PC-9 (cell line): ENCODE results near the gene GPX5. TPM values are rescaled to one million over a fixed set of nuclear protein-coding genes. Genes with fewer than 3 reads are reported as not detected.

ENCODE experiments used
- BruUV-seq: library from RNA; stranded (reverse); fragments of 400-500 nt; replicated peaks from 2 replicates; lab custom pipeline; 2021; lab: Mats Ljungman, UMichigan
- CTCF ChIA-PET: fragments of 300-600 bp; sonication (Branson Sonifier 250); formaldehyde crosslinking; loops from one replicate; lab custom pipeline; 2022; ENCODE audit warnings: antibody characterized with exemption; lab: Charles Lee
- POLR2A ChIA-PET: fragments of 300-600 bp; sonication (Branson Sonifier 250); formaldehyde crosslinking; loops from one replicate; lab custom pipeline; 2022; ENCODE audit warnings: antibody characterized with exemption; ENCODE audit not compliant: unreplicated experiment; lab: Charles Lee
- DNase-seq, 2 experiments: peaks; one replicate each; pipeline versions ENCODE4 v3.0.0 to v3.0.0-alpha.2; 2015 to 2022; ENCODE audit warnings: mixed read lengths in 1 of 2
- H2AFZ ChIP-seq: fragments of 200-600 bp; sonication (generic); 2 replicates; pipeline ENCODE4 v1.8.1; 2017; ENCODE audit warnings: antibody characterized with exemption
- H3F3A ChIP-seq: fragments of 200-600 bp; sonication (generic); 2 replicates; pipeline ENCODE4 v1.8.1; 2017; ENCODE audit warnings: antibody characterized with exemption, mild to moderate bottlenecking, low read depth; ENCODE audit not compliant: insufficient read depth
- H3K27ac ChIP-seq: fragments of 200-600 bp; sonication (generic); 2 replicates; pipeline ENCODE4 v1.6.1; 2016; ENCODE audit warnings: mixed run types
- H3K27me3 ChIP-seq: fragments of 200-600 bp; sonication (generic); 2 replicates; pipeline ENCODE4 v1.6.1; 2016; ENCODE audit warnings: low read depth, mixed run types; ENCODE audit not compliant: insufficient read depth
- H3K36me3 ChIP-seq: fragments of 200-600 bp; sonication (generic); 2 replicates; pipeline ENCODE4 v1.6.1; 2016; ENCODE audit warnings: low read depth, mixed run types
- H3K4me1 ChIP-seq: fragments of 200-600 bp; sonication (generic); replicated peaks from 2 replicates; pipeline ENCODE4 v1.6.1; 2016; ENCODE audit warnings: mixed run types; ENCODE audit not compliant: insufficient read depth
- H3K4me2 ChIP-seq: fragments of 200-600 bp; sonication (generic); 2 replicates; pipeline ENCODE4 v1.6.1; 2017; ENCODE audit warnings: mixed run types
- H3K4me3 ChIP-seq: fragments of 200-600 bp; sonication (generic); 2 replicates; pipeline ENCODE4 v1.6.1; 2016; ENCODE audit warnings: mixed run types
- H3K79me2 ChIP-seq: fragments of 200-600 bp; sonication (generic); 2 replicates; pipeline ENCODE4 v1.6.1; 2017; ENCODE audit warnings: low read depth, mixed run types
- H3K9me2 ChIP-seq: fragments of 200-600 bp; sonication (generic); 2 replicates; pipeline ENCODE4 v1.8.1; 2017; ENCODE audit warnings: mild to moderate bottlenecking; ENCODE audit not compliant: insufficient read depth
- H3K9me3 ChIP-seq: fragments of 200-600 bp; sonication (generic); 2 replicates; pipeline ENCODE4 v1.8.1; 2016; ENCODE audit warnings: low read depth; ENCODE audit not compliant: insufficient read depth
- H4K20me1 ChIP-seq: fragments of 200-600 bp; sonication (generic); 2 replicates; pipeline ENCODE4 v1.8.1; 2017; ENCODE audit not compliant: insufficient read depth
- CTCF ChIP-seq: fragments of 200-600 bp; sonication (generic); conservative IDR thresholded peaks from 2 replicates; pipeline ENCODE4 v1.6.1; 2017; ENCODE audit warnings: mixed run types, antibody characterized with exemption, mild to moderate bottlenecking, moderate library complexity
- EZH2 ChIP-seq: fragments of 200-600 bp; sonication (generic); IDR thresholded peaks from 2 replicates; pipeline ENCODE4 v1.8.0; 2017; ENCODE audit warnings: antibody characterized with exemption, low read depth
- intact Hi-C: fragments of 100-400 bp; cut with micrococcal nuclease; formaldehyde crosslinking; loops from one replicate; pipeline ENCODE4 v1.10.0; 2022; ENCODE audit not compliant: unreplicated experiment
- total RNA-seq: library from RNA; stranded (reverse); gene quantifications from 2 replicates; pipeline ENCODE4 v1.2.3, GENCODE V29; 2021

Gene GPX5
- total RNA-seq, 1 experiment from 2014 or later = not detected

GRCh38 chr6:28515676-28516075 is 10.0 kb upstream of the GPX5 start, which contains the start of gene GPX6:
GPX6 (minus strand) TSS chr6:28515793; CDS start chr6:28515743, 50 bp downstream.
- POLR2A ChIA-PET = no interaction called here
- no peaks in the 10 kb centered on the region for H3K79me2 ChIP-seq
- no peak for DNase-seq
- H2AFZ ChIP-seq = no peak within 1 kb of the TSS
- H3K4me1 ChIP-seq = no peaks in the 10 kb centered on the region
- H3F3A ChIP-seq = no peaks in the 10 kb centered on the region
- TF ChIP-seq EZH2 (no peak), CTCF (no peak)
- H3K9me2 ChIP-seq = no peaks in the 10 kb centered on the region
- no peaks in the 10 kb centered on the region; the same call in 1 of the 2 replicates for H3K27me3 ChIP-seq
- intact Hi-C loops = no loop called here
- no peaks in the 10 kb centered on the region for H4K20me1 ChIP-seq
- no peak within 1 kb of the TSS for H3K27ac ChIP-seq
- BruUV-seq = no TSS peak
- H3K9me3 ChIP-seq = no peaks in the 10 kb centered on the region
- H3K4me2 ChIP-seq = no peak within 1 kb of the TSS
- CTCF ChIA-PET = no interaction called here
- H3K36me3 ChIP-seq = no peaks in the 10 kb centered on the region
- H3K4me3 ChIP-seq = no peak within 1 kb of the TSS

GRCh38 chr6:28517964-28518363 is 7.7 kb upstream of the GPX5 start:
- TF ChIP-seq CTCF (no peak), EZH2 (no peak)
- no peaks in the 10 kb centered on the region for H3K36me3 ChIP-seq
- no peaks in the 10 kb centered on the region for H3K9me3 ChIP-seq
- no peaks in the 10 kb centered on the region for H3K4me1 ChIP-seq
- H4K20me1 ChIP-seq = no peaks in the 10 kb centered on the region
- DNase-seq = no peak
- intact Hi-C loops = no loop called here
- H3K4me2 ChIP-seq = no peak overlapping the region
- no peaks in the 10 kb centered on the region for H3F3A ChIP-seq
- H2AFZ ChIP-seq = no peak overlapping the region
- POLR2A ChIA-PET = no interaction called here
- H3K27ac ChIP-seq = no peak overlapping the region
- BruUV-seq = no TSS peak
- CTCF ChIA-PET = no interaction called here
- H3K9me2 ChIP-seq = no peaks in the 10 kb centered on the region
- H3K27me3 ChIP-seq = no peaks in the 10 kb centered on the region; the same call in 1 of the 2 replicates
- no peak overlapping the region for H3K4me3 ChIP-seq
- no peaks in the 10 kb centered on the region for H3K79me2 ChIP-seq

DNA sequence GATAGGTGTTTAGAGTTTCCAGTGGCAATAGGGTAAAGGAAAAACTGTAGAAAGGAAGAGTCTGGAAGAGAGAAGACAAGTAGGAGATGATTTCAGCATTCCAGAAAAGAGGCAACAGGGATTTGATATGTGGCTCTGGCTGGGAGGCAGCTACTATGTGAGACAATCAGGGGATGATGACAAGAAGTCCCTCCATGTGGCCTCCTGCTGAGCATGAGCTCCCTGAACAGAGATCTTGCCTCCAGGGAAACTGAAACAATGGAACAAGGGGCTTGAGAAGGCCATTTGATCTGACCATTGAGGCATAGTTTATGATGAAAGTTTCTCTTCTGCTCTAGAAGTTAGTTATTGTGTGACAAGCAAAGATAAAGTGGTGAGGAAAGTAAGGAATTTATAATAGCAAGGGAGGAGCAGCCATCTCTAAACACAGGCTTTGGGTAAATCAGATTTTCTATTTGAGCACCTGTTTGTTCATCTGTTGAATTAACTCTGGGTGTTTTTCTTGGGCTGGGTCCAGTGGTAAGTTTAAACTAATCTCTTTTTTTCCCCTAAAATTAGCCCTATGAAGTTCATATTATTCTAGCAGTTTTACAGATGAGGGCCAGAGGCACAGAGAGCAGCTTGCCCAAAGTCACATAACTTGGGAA is 3.0 kb upstream of the GPX5 start:
- CTCF ChIA-PET = no interaction called here
- intact Hi-C loops = no loop called here
- H4K20me1 ChIP-seq = no peaks in the 10 kb centered on the region
- no peaks in the 10 kb centered on the region for H3K4me1 ChIP-seq
- no peak overlapping the region for H3K4me2 ChIP-seq
- H3K27me3 ChIP-seq = peaks cover 21% of the 10 kb centered on the region; the same call in 1 of the 2 replicates
- POLR2A ChIA-PET = interaction anchor here (0.8 kb wide), 1 partner anchor 10 kb away, joined by 8 read pairs; no protein-coding TSS in a partner anchor
- BruUV-seq = no TSS peak
- no peaks in the 10 kb centered on the region for H3F3A ChIP-seq
- no peak overlapping the region for H2AFZ ChIP-seq
- H3K4me3 ChIP-seq = no peak overlapping the region
- no peaks in the 10 kb centered on the region for H3K36me3 ChIP-seq
- H3K9me3 ChIP-seq = no peaks in the 10 kb centered on the region; the same call in 1 of the 2 replicates
- no peak overlapping the region for H3K27ac ChIP-seq
- TF ChIP-seq EZH2 (no peak), CTCF (no peak)
- H3K9me2 ChIP-seq = no peaks in the 10 kb centered on the region
- DNase-seq = no peak
- no peaks in the 10 kb centered on the region for H3K79me2 ChIP-seq
